Fibroblast of skin of back (primary cell): ENCODE results near the gene TMBIM1.

Experiments
- DNase-seq: peaks from one replicate; pipeline ENCODE4 v3.0.0-alpha.2; 2013

TMBIM1 gene

DNA sequence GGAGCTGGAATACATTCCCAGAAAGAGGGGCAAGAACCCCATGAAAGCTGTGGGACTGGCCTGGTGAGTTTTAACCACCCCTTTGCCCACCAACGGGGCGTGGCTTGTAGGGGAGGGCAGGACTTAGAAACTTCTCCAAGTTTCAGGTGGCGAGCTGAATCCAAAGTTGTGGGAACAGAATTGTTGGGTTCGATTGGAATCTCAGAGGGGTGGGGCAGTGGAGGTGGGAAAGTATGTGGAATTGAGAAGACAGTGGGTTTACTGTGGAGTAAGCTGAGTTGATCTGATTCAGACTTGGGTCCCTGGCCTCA is 20.9 kb downstream of the TMBIM1 start:
- DNase-seq = no peak

DNA sequence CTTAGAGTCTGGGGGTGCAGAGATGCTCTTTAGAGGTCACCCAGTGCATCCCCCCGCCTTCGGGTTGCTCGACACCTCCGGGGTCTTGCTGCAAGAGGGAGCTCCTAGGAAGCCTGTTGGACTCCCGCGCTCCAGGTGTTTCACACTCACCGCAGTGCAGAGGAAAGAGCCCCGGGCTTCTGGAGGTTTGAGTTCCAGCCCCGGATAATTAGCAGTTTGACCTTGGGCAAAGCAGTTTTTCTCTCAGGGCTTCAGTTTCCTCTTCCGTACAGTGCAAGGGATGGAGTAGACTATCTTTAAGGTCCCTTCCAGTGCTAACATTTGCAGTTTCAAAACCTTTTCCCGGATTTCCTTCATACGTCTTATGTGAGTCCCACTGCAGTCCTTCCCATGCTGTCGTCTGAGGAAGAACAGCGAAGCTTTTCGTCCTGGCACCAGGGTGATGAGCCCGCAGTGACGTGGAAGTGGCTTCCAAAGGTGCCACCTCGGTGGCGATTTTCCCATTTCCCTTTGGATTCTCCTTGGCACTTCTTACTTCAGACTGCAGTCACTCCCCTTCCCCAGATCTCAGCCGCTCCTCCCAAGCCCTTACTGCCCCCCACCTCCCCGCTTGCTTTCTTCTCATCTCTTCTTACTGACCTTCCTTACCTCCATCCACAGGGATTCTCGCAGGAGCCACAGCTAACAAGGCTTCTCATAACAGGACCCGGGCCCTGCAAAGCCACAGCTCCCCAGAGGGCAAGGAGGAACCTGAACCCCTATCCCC is 21.4 kb downstream of the TMBIM1 start:
- DNase-seq = no peak

DNA sequence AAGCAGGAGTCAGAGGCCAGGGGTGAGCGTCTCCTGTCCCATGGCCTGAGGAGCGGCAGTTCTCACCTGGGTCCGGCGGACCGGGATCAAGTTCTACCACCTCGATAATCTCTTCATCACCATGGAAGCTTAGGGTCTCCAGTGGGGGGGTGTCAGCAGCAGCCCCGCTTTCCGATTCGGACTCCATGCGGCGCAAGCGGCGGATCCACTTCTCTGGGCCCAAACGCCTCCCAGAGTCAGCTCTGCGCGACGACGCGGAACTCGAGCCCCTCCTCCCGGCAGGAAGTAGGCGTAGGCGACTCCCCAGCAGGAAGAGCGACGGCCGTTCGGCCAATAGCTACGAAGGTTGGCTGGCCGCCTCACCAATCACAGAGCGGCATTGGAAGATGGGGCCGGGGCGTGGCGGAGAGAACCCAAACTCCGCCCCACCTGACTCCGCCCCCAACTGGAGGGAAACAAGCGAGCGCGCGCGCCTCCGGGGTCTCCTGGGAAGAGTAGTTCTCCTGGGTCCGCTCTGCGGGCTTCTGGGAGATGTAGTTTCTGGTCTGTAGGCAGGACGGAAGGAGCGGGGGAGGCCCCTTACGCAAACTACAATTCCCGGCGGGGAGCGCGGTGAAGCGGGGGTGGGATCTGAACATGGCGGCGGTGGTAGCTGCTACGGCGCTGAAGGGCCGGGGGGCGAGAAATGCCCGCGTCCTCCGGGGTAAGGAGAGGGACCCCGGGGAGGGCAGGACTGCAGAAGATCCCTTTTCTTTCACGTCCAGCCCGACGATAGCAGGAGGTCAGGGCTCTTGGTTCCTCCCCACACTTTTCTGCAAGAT is 22.2 kb downstream of the TMBIM1 start, which contains the start of the genes AAMP and PNKD:
AAMP (minus strand) TSS at position 238 of the 821 bp plus-strand sequence; CDS start at position 187, 51 bp downstream.
PNKD (plus strand) TSS at position 620 of the 821 bp plus-strand sequence; CDS start at position 637, 17 bp downstream.
- DNase-seq = peak; percentile 99

DNA sequence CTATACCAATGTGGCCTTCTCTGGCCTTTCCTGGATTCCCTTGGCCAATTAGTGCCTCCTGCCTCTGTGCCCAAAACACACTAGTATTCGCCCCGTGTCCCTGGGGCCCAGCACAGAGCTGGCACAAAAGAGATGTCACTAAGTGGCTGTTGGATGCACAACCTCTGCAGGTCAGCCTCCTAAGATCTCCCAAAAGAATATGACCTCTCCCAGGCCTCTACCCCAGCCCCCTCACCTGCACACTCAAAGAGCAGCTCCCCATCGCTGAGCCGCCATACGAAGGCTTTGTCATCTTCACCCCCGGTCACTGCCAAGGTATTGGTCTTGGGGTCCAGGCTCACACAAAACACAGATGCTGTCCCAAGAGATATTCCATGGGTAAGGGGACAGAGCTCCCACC is 25.0 kb downstream of the TMBIM1 start:
- DNase-seq = no peak

DNA sequence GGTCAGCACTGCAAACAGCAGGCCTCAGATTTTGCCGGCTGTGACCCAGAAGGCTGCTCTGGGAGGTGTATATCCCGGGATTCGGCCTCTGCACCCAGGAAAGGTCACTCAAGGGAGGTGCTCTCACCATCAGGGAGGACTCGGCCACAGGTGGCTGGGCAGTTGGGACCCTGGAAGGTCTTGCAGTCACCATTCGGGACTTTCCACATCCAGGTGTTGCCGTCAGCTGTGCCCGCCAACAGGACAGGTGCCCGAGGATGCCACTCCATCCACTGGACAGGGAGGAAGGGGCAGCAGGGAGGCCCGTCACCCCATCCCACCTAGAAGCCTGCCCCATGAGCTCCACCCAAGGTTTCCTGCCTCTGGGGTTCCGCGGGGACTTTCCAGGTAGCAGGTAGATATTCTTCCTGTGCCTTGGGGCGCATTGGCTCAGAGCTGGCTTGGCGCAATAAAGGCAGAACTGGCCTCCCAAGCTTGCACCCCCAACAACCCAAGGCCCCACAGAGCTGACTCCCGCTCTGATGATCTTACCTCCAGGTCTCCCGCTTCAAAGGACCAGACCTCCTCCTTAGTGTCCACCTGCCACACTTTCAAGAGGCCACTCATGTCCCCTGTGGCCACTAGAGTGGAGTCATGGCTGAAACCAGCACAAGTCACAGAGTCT is 25.9 kb downstream of the TMBIM1 start:
- DNase-seq = no peak

DNA sequence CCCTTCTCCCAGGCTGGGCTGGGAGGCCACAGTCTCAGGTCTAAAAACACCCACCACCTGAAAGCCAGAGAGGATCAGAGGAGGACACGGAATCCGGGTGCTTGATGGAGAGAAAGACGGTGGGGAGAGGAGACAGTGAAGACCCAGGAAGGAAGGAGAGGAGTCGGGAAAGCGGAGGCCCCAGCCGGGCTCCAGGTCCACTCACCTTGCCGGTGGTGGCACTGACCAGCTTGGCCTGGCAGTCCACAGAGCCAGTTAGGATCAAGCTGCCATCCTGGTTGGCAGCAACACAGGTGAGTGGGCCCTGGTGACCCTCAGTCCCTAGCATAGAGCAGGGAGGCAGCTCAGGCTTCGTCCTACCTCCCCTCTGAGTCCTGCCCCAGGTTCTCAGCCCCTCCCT is 26.7 kb downstream of the TMBIM1 start:
- DNase-seq = no peak

DNA sequence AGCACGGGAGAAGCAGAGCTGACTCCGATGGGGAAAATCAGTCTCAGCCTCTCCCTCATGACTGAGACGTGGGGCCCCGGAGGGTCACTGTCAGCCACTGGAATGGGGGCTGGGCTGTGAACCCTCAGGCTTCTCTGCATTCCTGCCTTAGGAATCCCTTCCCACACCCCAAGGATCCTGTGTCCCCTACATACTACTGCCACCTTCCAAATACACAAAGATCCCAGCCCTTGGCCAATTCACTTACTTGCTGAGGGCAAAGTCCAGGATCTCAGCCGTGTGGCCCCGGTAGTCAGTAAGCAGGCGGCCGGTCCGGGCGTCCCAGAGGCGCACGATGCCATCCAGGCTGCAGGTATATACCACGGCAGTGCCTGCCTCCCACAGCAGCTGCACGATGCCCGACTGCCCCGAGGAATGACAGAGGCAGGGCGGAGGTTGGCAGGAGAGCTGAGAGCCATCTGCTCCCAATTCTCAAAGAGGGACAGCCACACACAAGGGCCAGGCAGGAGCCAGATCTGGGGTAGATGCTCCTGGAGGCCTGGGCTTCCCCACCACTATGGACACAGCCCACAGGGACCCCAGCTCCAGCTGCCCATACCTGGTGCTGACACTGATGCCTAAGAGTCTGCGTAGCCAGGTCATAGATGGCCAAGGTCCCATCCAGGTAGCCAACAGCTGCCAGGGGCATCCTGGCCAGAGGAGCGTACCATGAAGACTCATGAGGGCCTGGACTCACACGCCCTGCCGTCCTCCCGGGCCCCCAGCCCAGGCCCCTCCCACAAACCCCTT is 27.3 kb downstream of the TMBIM1 start:
- no peak for DNase-seq

DNA sequence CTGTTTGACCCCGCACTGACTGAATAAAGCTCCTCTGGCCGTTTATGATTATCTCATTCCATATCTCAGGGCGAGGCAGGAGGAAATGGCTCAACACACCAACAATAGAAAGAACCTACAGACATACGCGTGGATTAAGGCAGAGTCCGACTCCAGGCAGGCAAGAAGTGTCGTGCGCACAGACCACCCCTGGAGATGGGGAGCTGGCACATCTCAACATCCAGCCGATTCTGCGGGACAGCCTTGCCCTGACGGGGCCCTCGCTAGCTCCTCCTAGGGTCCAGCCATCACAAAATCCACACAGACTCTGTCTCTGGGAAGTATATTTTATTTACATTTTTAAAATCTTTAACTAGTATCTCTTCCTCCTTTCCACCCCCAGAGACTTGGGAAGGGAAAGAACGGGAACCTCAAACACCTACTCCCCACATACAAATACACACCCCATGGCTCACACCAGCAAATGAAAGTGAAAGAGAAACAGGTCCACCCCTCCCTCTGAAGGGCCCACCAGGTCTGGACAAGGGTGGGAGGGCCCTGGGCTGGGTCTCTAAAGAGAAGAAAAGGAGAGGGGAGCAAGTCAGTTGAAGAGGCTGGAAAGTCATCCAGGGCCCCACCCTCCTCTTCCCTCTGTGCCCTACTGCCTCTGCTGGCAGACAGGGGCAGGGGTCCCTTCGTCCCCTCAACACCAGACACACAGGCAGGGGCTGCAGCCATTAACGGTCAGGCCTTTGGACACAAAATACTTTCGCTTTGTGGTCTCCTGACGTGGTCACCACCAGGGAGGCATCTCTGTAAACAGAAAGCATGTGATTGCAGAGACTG is 28.3 kb downstream of the TMBIM1 start:
- DNase-seq = no peak

DNA sequence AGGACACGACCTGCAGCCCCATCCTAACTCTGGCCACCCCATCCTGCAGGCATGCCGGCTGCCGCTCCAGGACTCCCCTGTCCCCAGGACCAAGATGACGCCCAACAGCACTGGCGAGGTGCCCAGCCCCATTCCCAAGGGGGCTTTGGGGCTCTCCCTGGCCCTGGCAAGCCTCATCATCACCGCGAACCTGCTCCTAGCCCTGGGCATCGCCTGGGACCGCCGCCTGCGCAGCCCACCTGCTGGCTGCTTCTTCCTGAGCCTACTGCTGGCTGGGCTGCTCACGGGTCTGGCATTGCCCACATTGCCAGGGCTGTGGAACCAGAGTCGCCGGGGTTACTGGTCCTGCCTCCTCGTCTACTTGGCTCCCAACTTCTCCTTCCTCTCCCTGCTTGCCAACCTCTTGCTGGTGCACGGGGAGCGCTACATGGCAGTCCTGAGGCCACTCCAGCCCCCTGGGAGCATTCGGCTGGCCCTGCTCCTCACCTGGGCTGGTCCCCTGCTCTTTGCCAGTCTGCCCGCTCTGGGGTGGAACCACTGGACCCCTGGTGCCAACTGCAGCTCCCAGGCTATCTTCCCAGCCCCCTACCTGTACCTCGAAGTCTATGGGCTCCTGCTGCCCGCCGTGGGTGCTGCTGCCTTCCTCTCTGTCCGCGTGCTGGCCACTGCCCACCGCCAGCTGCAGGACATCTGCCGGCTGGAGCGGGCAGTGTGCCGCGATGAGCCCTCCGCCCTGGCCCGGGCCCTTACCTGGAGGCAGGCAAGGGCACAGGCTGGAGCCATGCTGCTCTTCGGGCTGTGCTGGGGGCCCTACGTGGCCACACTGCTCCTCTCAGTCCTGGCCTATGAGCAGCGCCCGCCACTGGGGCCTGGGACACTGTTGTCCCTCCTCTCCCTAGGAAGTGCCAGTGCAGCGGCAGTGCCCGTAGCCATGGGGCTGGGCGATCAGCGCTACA is 29.4 kb downstream of the TMBIM1 start:
- DNase-seq = no peak

DNA sequence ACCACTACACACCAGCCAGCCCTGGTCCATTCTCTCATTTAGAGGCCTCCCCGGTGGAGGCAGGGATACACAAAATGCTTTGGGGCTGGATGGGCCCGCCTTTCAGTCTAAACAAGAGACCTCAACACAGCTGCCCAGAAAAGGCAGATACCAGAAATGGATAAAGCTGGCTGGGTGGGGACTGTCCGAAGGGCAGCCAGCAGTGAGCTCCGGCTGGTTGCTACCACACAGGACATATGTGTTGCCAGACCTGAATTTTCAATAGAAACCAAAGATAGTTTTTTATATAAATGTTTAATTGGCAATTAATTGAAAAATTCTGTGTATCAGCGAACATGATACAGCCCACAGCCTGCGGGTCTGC is 30.1 kb downstream of the TMBIM1 start:
- no peak for DNase-seq

DNA sequence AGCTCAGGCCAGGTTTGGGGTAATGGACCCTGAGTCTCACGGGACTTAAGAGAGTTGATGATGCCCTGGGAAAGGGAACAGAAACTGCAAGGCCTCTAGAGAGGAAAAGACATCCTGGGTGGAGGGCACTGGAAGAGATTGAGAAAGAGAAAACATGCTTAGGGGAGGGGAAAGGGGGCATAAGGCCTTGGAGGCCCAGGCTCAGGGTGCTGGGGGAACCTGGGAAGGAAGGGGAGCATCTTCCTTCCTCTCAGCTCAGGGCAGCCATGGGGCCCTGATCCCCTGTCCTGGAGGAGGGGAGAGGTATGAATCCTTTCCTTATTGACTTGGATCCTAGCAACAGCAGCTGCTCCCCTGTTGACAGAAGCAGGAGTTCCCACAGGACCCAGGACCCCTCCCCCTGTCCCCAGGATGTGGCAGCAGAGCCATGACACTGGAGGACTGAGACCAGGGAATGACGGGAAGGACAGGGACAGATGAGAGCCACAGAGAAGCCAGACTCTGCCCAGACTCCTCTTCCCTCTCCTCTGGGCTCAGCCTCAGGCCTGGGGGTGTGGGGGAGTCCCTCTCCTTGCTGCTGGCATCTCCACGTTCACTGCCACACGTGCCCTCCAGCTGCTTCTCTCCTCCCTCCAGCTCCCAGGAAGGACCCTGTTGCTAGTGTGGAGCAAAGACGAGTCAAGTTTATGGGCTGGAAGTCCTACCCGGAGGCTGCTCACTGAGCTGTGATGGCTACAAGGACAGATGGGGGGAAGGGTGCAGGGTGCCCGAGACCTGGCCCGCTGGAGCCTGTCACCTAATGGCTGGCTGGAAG is 30.7 kb downstream of the TMBIM1 start:
- no peak for DNase-seq

DNA sequence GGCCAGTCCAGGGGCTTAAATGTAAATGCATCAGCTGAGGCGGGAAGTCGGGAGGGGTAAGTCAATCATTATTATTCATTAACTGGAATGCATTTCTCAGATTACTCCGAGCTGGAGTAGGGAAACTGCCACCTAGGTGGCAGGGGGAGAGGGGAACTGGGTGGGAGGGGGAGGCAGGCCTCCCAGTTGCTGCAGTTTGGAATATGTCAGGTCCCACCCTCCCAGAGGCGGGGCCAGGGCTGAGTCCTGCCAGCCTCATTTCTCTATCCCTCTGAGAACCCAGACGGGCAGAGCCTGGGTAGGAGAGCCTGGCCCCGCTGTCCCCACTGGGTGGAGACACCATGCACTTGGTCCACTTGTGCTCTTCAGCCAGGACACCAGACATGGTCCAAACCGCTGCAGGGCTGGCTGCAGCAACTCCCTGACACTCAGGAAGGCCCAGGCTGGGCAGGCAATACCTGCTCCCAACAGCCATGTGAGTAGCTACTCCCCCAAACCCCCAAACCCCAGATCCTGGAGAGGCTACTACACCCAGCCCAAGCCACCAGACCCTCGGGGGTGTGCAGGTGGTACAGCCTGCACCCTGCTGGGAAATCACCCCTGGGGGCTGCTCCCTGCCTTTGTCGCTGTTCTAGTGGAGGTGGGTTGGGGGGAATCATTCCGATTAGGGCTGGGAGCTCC is 31.4 kb downstream of the TMBIM1 start, which contains the start of gene GPBAR1:
GPBAR1 (plus strand) TSS at position 274 of the 681 bp plus-strand sequence. CDS start 1,710 bp downstream, outside the sequence.
- DNase-seq = no peak

DNA sequence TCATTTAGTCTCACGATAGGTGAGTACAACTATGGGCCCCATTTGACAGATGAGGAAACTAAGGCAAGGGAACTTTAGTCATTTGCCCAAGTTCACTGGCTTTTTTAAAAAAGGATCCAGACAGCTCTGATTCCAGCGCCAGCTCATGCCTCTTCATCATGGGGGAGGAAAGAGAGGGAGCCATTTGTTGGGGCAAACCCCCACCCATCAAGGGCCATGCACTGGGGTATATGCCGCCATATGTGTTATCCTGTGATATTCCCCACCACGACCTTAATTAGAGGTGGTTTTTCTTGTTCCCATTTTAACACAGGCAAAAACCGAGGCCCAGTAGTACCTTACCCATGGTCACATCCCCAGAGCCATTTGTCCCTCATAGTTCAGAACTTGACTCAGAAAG is 32.1 kb downstream of the TMBIM1 start:
- no peak for DNase-seq

DNA sequence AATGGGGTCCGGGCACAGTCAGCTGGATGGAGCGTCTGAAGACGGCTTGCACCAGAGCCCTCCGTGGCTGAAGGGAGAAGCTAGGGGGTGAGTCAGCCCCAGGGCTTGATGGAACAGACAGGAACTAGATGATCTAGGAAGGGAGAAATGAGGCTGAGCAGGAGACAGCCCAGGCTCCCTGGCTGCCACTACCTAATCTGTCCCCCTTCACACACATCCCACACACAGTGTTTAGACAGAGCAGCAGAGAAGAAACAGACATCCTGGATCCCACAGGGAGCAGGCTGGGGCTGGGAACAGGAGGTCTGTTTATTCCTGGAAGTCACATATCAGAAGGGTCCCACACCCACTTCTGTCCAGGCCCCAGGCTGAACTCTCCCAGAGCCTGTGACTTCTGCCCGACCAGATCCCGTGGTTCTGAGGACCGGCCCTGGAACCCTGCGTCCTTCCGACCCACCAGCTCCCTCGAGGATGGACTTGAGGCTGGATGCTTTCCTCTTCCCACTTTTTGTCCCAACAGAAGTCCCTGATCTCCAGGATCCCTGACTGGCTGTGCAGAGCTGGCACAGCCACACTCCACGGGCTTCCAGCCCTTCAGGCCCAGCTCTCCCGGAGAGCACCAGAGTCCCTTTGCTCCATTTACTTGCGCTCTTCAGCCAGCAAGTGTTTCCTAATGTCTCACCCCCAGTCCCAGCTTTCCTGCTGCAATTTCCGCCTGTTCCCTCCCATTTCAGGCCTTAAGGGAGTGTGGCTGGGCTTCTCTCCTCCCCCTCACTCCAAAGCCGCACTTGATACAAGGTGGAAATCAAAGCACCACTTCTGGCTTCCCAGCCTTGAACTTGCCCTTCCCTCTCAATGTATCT is 33.0 kb downstream of the TMBIM1 start:
- peak; percentile 75 for DNase-seq

DNA sequence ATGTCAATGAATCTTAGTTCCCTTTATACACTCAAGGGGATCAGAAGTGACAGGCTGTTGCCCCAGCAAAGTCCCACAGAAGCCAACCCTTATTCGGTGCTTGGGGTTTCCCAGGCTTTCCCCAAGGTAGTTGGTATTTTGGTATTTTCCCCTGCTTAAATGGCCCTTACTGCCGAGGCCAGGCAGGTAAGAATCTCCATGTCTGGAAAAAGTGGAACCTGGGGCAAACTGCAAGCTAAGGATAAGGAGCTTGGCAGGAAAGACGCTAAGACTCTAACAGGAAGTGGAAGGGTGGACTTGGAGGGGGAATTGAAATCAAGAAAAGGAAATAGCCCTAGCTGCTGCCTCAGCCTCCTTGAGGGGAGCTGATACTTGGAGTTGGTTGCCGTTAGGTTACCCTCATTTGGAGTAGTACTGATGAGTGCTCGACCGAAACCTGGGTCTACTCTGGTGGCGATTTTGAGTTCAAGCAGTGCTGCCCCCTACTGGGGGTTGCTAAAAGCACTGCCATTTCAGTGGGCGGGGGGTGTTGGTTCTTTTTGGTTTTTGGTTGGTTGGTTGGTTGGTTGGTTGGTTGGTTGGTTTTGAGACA is 34.8 kb downstream of the TMBIM1 start:
- peak; percentile 47 for DNase-seq

DNA sequence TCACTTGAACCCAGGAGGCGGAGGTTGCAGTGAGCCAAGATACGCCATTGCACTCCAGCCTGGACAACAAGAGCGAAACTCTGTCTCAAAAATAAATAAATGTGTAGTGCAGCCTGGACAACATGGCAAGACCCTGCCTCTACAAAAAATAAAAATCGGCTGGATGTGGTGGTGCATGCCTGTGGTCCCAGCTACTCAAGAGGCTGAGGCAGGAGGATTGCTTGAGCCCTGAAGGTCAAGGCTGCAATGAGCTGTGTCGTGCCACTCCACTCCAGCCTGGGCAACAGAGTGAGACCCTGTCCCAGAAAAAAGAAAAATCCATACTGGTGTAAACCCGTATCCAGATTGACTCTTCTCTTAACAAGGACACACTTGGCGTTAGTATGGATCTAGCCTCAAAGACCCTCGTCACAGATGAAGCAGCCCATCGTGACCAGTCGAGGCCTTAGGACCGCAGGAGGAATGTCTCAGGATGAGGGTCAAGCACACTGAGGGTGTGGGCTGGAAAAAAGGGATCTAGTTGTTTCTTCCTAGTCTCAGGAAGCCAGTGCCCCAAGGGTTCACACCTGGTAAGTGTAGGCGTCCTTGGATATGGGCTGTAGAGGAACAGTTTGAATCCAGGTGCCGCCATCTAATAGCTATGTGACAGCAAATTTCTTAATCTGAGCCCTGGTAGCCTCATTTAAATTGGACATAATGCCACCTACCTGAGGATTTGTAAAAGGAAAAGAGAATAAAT is 35.5 kb downstream of the TMBIM1 start:
- no peak for DNase-seq

DNA sequence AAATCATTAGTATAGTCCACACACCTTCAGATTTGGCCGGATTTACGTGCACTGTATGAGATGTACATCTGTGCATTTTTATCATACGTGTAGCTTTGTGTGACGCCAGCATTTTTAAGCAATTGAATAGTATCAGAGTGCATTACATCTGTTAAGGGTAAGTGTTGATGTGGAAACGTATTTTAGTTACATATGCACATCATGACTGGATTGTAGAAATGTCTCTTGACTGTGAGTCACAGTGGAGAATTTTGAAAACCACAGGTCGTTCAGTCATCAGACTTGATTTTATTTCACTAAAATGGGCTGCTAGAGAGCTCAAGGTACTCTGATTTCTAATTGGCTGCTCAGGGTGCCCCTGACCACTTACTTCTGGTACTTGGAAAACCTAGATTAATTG is 36.9 kb downstream of the TMBIM1 start:
- DNase-seq = peak; percentile 34
